C4-2B (cell line): Measurements from ENCODE around the gene TXLNG.

Experiments
- ZFX ChIP-seq: fragments of 450-650 bp; IDR thresholded peaks from 2 replicates; pipeline ENCODE4 v1.6.1; 2017
- TF ChIP-seq, protein P1 (sequence below): fragments of 450-650 bp; conservative IDR thresholded peaks from 2 replicates; pipeline ENCODE4 v1.5.1; 2017; ENCODE audit warnings: mild to moderate bottlenecking

DNA sequence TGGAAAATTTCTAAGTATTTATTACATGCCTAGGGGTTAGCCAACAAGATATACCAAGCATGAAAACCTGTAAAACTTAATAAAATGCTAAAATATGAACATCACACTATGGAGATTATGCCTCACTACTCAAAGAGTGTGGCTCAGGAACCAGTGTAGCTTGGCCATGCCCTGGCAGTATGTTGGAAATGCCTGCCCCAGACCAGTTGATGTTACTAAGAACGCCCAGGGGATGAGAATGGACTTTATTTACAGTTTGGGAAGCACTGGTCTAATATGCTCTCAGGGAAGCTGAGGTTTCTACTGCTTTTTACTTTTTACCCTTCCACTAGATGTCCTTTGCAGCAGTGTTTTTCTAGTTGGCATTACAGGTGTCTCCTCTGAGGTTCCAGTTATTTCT lies 23.7 kb upstream of the TXLNG start:
- TF ChIP-seq, protein P1, sequence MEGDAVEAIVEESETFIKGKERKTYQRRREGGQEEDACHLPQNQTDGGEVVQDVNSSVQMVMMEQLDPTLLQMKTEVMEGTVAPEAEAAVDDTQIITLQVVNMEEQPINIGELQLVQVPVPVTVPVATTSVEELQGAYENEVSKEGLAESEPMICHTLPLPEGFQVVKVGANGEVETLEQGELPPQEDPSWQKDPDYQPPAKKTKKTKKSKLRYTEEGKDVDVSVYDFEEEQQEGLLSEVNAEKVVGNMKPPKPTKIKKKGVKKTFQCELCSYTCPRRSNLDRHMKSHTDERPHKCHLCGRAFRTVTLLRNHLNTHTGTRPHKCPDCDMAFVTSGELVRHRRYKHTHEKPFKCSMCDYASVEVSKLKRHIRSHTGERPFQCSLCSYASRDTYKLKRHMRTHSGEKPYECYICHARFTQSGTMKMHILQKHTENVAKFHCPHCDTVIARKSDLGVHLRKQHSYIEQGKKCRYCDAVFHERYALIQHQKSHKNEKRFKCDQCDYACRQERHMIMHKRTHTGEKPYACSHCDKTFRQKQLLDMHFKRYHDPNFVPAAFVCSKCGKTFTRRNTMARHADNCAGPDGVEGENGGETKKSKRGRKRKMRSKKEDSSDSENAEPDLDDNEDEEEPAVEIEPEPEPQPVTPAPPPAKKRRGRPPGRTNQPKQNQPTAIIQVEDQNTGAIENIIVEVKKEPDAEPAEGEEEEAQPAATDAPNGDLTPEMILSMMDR: no peak
- TF ChIP-seq ZFX: no peak
